K562 (cell line): ENCODE measurements around the gene MLST8.

ENCODE experiments used
- CTCF ChIP-seq, 3 experiments: IDR thresholded peaks in 2 of 3; conservative IDR thresholded peaks in 1 of 3; 2 replicates each; pipeline ENCODE4 v1.5.1; 2011 to 2012; ENCODE audit warnings: low read length in 3 of 3, mild to moderate bottlenecking in 3 of 3, control low read depth in 2 of 3, improper control_type of control experiment in 1 of 3, inconsistent platforms in 1 of 3, low read depth in 1 of 3, mixed read lengths in 1 of 3, moderate library complexity in 1 of 3; ENCODE audit not compliant: insufficient read depth in 2 of 3
- POLR2A ChIP-seq: fragments of 450-650 bp; conservative IDR thresholded peaks from 2 replicates; pipeline ENCODE4 v1.6.1; 2016
- POLR2AphosphoS5 ChIP-seq: IDR thresholded peaks from 2 replicates; pipeline ENCODE4 v1.6.1; 2011; ENCODE audit warnings: mild to moderate bottlenecking, low read depth, low read length, moderate library complexity; ENCODE audit not compliant: control insufficient read depth, insufficient read depth
- ZBTB26 ChIP-seq: fragments of 450-650 bp; formaldehyde crosslinking; IDR thresholded peaks from 2 replicates; pipeline ENCODE4 v1.4.0; 2022; ENCODE audit warnings: missing genetic modification characterization
- ZNF282 ChIP-seq: sonication (generic); formaldehyde crosslinking; IDR thresholded peaks from 2 replicates; pipeline ENCODE4 v1.8.1; 2023; ENCODE audit warnings: missing genetic modification reagents
- TF ChIP-seq, protein P1 (sequence below): sonication (generic); formaldehyde crosslinking; IDR thresholded peaks from 2 replicates; pipeline ENCODE4 v1.8.1; 2023; ENCODE audit warnings: mild to moderate bottlenecking, missing genetic modification reagents

DNA sequence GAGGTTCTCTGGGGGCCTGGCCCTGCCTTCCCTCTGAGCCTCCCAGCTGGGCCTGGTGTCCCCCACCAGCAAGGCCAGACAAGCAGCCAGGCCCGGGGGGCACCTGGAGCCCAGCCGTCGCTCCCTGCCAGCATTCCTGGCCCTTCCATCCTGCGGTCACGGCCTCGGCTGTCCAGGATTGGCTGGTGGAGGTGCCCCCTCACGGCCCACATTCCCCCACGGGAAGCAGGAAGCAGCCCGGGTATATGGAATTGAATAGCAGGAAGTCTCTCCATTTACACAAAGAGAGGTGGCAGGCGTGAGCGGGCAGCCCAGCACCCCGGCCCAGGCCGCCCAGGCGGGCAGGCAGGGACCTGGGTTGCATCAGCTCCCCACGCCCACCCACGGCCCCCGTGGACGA, 35.2 kb upstream of the MLST8 start:
- TF ChIP-seq POLR2AphosphoS5 (no peak), ZNF282 (no peak), ZBTB26 (CRISPR knock-in tag) (no peak), POLR2A (no peak), CTCF (IDR thresholded peaks at IDR 0.05 in 2 of 3, conservative IDR thresholded peaks at IDR 0.05 in 1 of 3; ENCODE audit: insufficient read depth in 2 of 3, low read depth in 1 of 3, low read length in 3 of 3) (no peak)
- TF ChIP-seq, protein P1, sequence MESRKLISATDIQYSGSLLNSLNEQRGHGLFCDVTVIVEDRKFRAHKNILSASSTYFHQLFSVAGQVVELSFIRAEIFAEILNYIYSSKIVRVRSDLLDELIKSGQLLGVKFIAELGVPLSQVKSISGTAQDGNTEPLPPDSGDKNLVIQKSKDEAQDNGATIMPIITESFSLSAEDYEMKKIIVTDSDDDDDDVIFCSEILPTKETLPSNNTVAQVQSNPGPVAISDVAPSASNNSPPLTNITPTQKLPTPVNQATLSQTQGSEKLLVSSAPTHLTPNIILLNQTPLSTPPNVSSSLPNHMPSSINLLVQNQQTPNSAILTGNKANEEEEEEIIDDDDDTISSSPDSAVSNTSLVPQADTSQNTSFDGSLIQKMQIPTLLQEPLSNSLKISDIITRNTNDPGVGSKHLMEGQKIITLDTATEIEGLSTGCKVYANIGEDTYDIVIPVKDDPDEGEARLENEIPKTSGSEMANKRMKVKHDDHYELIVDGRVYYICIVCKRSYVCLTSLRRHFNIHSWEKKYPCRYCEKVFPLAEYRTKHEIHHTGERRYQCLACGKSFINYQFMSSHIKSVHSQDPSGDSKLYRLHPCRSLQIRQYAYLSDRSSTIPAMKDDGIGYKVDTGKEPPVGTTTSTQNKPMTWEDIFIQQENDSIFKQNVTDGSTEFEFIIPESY (CRISPR knock-in tag), result no peak
